Measurements from ENCODE around the gene CA7. TPM values are rescaled to one million over a fixed set of nuclear protein-coding genes. Genes with fewer than 3 reads are reported as not detected.

Gene CA7
- total and polyA plus RNA-seq, 2 experiments from 2014 or later: 0.65 TPM; not detected in 1

DNA sequence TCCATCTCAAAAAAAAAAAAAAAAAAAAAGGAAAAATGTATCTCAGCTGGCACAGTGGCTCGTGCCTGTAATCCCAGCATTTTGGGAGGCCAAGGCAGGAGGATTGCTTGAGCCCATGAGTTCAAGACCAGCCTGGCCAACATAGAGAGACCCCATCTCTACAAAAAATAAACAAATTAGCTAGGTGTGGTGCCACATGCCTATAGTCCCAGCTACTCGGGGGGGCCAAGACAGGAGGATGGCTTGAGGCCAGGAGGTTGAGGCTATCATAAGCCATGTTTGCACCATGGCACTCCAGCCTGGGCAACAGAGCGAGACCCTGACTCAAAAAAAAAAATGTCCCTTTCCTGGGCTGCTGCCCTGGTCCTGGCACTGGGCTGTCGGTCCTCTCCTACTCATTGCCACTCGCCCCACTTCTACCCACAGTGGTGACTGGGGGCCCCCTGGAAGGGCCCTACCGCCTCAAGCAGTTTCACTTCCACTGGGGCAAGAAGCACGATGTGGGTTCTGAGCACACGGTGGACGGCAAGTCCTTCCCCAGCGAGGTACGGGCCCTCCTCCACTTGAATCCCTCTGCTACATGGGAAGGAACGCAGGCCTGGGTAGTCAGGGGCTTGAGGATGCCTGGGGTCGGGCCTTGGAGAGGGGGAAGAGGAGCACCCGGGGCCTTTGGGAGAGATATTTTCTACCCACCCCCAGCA, 6.1 kb downstream of the CA7 start:
- 82 to 84% methylated on average over 13 to 14 of the region's 14 CpGs for WGBS, 2 experiments (ENCODE audit: low coverage in 1 of 2, low lambda C conversion rate in 2 of 2, missing lambda C conversion rate in 2 of 2)
- in situ Hi-C loops (cut with MboI): loop anchor here (25.0 kb wide), 1 partner anchor 438 kb away; no protein-coding TSS in a partner anchor
- no peak overlapping the region for H3K27ac ChIP-seq

DNA sequence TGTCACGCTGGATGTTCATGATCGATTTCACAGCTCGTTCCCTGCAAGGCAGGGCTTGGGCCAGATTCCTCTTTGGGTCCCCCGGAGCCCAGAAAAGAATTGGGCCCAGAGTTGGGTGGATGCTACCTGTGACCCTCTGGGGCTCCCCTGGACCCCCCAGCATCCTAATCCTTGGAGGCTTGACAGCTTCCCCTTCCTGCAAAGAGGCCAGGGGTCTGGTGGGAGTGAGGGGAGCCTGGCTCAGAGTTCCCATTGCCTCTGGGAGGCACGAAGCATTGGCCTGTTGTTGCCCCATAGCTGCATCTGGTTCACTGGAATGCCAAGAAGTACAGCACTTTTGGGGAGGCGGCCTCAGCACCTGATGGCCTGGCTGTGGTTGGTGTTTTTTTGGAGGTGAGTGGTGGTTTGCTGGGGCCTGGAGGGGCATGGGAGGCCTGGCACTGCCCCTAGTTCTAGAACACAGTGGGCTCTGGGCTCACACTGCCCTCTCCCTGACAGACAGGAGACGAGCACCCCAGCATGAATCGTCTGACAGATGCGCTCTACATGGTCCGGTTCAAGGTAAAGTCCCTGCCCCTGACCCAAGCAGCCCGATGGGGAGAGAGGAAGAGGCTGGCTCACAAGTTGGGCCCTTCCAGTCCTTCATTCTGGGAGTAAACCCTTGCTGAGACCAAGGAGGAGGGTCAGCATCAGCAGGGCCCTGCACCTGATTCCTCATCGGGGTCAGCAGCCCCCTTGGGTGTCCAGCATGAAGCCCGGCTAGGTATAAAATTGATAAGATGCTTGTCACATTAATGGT, 7.2 kb downstream of the CA7 start:
- Histone ChIP-seq H3K9me3 (ENCODE audit: low read depth) (no peaks in the 10 kb centered on the region), H3K9ac (no peak overlapping the region), H3K27ac (no peak overlapping the region), H4K20me1 (ENCODE audit: insufficient read depth) (no peaks in the 10 kb centered on the region), H3K4me3 (no peak overlapping the region), H3K36me3 (ENCODE audit: low read depth) (no peaks in the 10 kb centered on the region), H3F3A (ENCODE audit: insufficient read depth) (no peaks in the 10 kb centered on the region), H3K9me2 (ENCODE audit: insufficient read depth) (no peaks in the 10 kb centered on the region), H3K4me2 (ENCODE audit: unreplicated experiment) (no peak overlapping the region), H2AFZ (no peak overlapping the region), H3K4me1 (ENCODE audit: insufficient read depth) (no peaks in the 10 kb centered on the region), H3K27me3 (replicated peaks; ENCODE audit: insufficient read depth) (peaks cover 14% of the 10 kb centered on the region; the same call in 1 of the 2 replicates), H3K79me2 (ENCODE audit: insufficient read depth) (no peaks in the 10 kb centered on the region)
- DNase-seq: no peak
- in situ Hi-C loops (cut with MboI): loop anchor here (25.0 kb wide), 1 partner anchor 439 kb away; no protein-coding TSS in a partner anchor
- TF ChIP-seq EZH2phosphoT487 (IDR thresholded peaks at IDR 0.05; ENCODE audit: insufficient read depth, low read depth): no peak
- no peak for TF ChIP-seq EZH2 (IDR thresholded peaks at IDR 0.05; ENCODE audit: insufficient read depth, poor library complexity, severe bottlenecking)
- WGBS, 2 experiments (ENCODE audit: low coverage in 1 of 2, low lambda C conversion rate in 2 of 2, missing lambda C conversion rate in 2 of 2): 78 to 85% methylated on average over 13 of the region's 13 CpGs

More for the DNA sequence above, 6.1 kb downstream of the CA7 start:
- no peaks in the 10 kb centered on the region for H3F3A ChIP-seq (ENCODE audit: insufficient read depth)
- no peak overlapping the region for H3K4me2 ChIP-seq (ENCODE audit: unreplicated experiment)
- H3K9ac ChIP-seq: no peak overlapping the region
- H4K20me1 ChIP-seq (ENCODE audit: insufficient read depth): no peaks in the 10 kb centered on the region
- no peak for TF ChIP-seq EZH2 (IDR thresholded peaks at IDR 0.05; ENCODE audit: insufficient read depth, poor library complexity, severe bottlenecking)
- TF ChIP-seq EZH2phosphoT487 (IDR thresholded peaks at IDR 0.05; ENCODE audit: insufficient read depth, low read depth): no peak
- H3K4me3 ChIP-seq: no peak overlapping the region
- no peak overlapping the region for H2AFZ ChIP-seq
- H3K79me2 ChIP-seq (ENCODE audit: insufficient read depth): no peaks in the 10 kb centered on the region
- no peak for DNase-seq
- no peaks in the 10 kb centered on the region for H3K9me3 ChIP-seq (ENCODE audit: low read depth)
- H3K36me3 ChIP-seq (ENCODE audit: low read depth): no peaks in the 10 kb centered on the region
- H3K9me2 ChIP-seq (ENCODE audit: insufficient read depth): no peaks in the 10 kb centered on the region
- no peaks in the 10 kb centered on the region for H3K4me1 ChIP-seq (ENCODE audit: insufficient read depth)
- H3K27me3 ChIP-seq (replicated peaks; ENCODE audit: insufficient read depth): peaks cover 22% of the 10 kb centered on the region

DNA sequence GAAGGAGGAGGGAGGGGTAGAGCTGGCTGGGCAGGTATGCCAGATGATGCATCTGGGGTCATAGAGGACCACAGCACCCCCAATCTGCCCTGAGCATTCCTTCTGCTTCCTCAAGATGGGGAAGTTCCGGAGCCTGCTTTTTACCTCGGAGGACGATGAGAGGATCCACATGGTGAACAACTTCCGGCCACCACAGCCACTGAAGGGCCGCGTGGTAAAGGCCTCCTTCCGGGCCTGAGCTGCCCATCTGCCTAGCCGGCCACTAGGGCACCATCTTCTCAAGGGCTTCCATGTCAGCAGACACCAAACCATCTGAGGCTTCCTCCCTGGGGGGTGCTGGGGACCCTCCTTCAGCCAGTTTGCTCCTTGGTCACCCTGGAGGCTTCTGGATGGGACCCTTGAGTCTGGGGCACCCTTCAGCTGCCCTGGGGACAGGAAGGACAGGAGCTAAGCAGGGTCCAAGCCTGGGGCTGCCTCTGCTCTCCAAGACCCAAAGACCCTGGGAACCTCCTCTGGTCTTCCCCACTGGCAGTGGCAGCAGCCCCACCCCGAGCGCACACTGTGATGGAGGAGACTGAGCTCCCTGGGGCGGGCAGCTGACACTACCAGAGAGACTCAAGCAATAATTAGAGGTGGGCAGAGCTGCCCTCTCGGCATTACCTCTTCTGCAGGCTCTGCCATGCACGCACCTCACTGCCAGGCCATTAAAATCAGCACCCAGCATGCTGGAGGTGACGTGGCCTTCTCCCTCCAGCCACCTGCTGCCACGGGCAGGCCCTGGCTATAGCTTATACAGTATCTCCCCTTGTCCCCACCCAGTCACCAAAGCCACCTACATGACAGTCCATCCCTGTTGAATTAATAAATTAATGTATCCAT, 9.3 kb downstream of the CA7 start:
- Histone ChIP-seq H3K27me3 (replicated peaks; ENCODE audit: insufficient read depth) (0 out of 2 replicates have a peak, but pooled peaks cover 4% of the 10 kb centered on the region), H3K9me3 (ENCODE audit: low read depth) (no peaks in the 10 kb centered on the region), H3F3A (ENCODE audit: insufficient read depth) (no peaks in the 10 kb centered on the region), H3K9me2 (ENCODE audit: insufficient read depth) (no peaks in the 10 kb centered on the region), H3K4me3 (no peak overlapping the region), H3K4me1 (ENCODE audit: insufficient read depth) (no peaks in the 10 kb centered on the region), H3K4me2 (ENCODE audit: unreplicated experiment) (no peak overlapping the region), H3K9ac (no peak overlapping the region), H4K20me1 (ENCODE audit: insufficient read depth) (no peaks in the 10 kb centered on the region), H2AFZ (no peak overlapping the region), H3K27ac (no peak overlapping the region), H3K79me2 (ENCODE audit: insufficient read depth) (no peaks in the 10 kb centered on the region), H3K36me3 (ENCODE audit: low read depth) (no peaks in the 10 kb centered on the region)
- in situ Hi-C loops (cut with MboI): loop anchor here (25.0 kb wide), 1 partner anchor 441 kb away; no protein-coding TSS in a partner anchor
- WGBS, 2 experiments (ENCODE audit: low coverage in 1 of 2, low lambda C conversion rate in 2 of 2, missing lambda C conversion rate in 2 of 2): 71 to 79% methylated on average over 15 of the region's 15 CpGs
- no peak for TF ChIP-seq EZH2 (IDR thresholded peaks at IDR 0.05; ENCODE audit: insufficient read depth, poor library complexity, severe bottlenecking)
- TF ChIP-seq EZH2phosphoT487 (IDR thresholded peaks at IDR 0.05; ENCODE audit: insufficient read depth, low read depth): no peak
- no peak for DNase-seq
